Karpas-422 (cell line): ENCODE measurements around the gene EML1. TPM values are rescaled to one million over a fixed set of nuclear protein-coding genes. Genes with fewer than 3 reads are reported as not detected.
A peak's percentile ranks its signal among the peaks of the same experiment; 100 is the strongest.

Source experiments
- DNase-seq: peaks from one replicate; pipeline ENCODE4 v3.0.0-alpha.2; 2015
- H2AFZ ChIP-seq: fragments of 200-600 bp; sonication (generic); 2 replicates; pipeline ENCODE4 v1.6.1; 2014; ENCODE audit warnings: antibody characterized with exemption, low read length, mixed read lengths
- H3K27ac ChIP-seq: fragments of 200-600 bp; sonication (generic); 2 replicates; pipeline ENCODE4 v1.5.1; 2014; ENCODE audit warnings: mild to moderate bottlenecking, low read length, moderate library complexity
- H3K27me3 ChIP-seq: fragments of 200-600 bp; sonication (generic); 2 replicates; pipeline ENCODE4 v1.6.1; 2014; ENCODE audit warnings: low read length, mixed read lengths
- H3K36me3 ChIP-seq: fragments of 200-600 bp; sonication (generic); 2 replicates; pipeline ENCODE4 v1.6.1; 2014; ENCODE audit warnings: low read length, mixed read lengths; ENCODE audit not compliant: insufficient read depth
- H3K4me1 ChIP-seq: fragments of 200-600 bp; sonication (generic); 2 replicates; pipeline ENCODE4 v1.6.1; 2014; ENCODE audit warnings: mild to moderate bottlenecking, low read length, mixed read lengths
- H3K4me2 ChIP-seq: fragments of 200-600 bp; sonication (generic); 2 replicates; pipeline ENCODE4 v1.6.1; 2014; ENCODE audit warnings: low read length, low read depth, mild to moderate bottlenecking; ENCODE audit not compliant: poor library complexity, severe bottlenecking
- H3K4me3 ChIP-seq: fragments of 200-600 bp; sonication (generic); 2 replicates; pipeline ENCODE4 v1.5.1; 2014; ENCODE audit warnings: mild to moderate bottlenecking, antibody characterized with exemption, low read length, mixed read lengths
- H3K79me2 ChIP-seq: fragments of 200-600 bp; sonication (generic); 2 replicates; pipeline ENCODE4 v1.6.1; 2014; ENCODE audit warnings: mild to moderate bottlenecking, low read length, mixed read lengths
- H3K9ac ChIP-seq: fragments of 200-600 bp; sonication (generic); 2 replicates; pipeline ENCODE4 v1.6.0; 2014; ENCODE audit warnings: low read length
- H3K9me2 ChIP-seq: fragments of 200-600 bp; sonication (generic), shearing (Covaris generic); replicated peaks from 2 replicates; pipeline ENCODE4 v1.6.0; 2014; ENCODE audit warnings: mild to moderate bottlenecking, low read length, moderate library complexity; ENCODE audit not compliant: insufficient read depth
- H3K9me3 ChIP-seq: fragments of 300-700, 200-600 bp; sonication (generic); 2 replicates; pipeline ENCODE4 v1.6.1; 2014; ENCODE audit warnings: low read length, mixed read lengths
- H4K20me1 ChIP-seq: fragments of 200-600 bp; sonication (generic); 2 replicates; pipeline ENCODE4 v1.6.1; 2014; ENCODE audit warnings: mild to moderate bottlenecking, antibody characterized with exemption, low read length, low read depth; ENCODE audit not compliant: insufficient read depth
- total RNA-seq: library from RNA; depleted of rRNA; stranded (reverse); fragments of >200 nt; shearing (Covaris generic); gene quantifications from 2 replicates; pipeline ENCODE4 v1.2.3, GENCODE V29; 2014; ENCODE audit warnings: low replicate concordance

EML1 gene
- total RNA-seq, 1 experiment from 2014 or later = not detected

- DNase-seq = no peak
- Histone ChIP-seq H3K9me2 (no peaks in the 10 kb centered on the region), H3K9me3 (no peaks in the 10 kb centered on the region), H3K27me3 (peaks cover 2% of the 10 kb centered on the region; the same call in 1 of the 2 replicates), H3K4me3 (no peak overlapping the region), H4K20me1 (no peaks in the 10 kb centered on the region), H3K79me2 (no peaks in the 10 kb centered on the region), H3K4me2 (no peak overlapping the region), H3K27ac (no peak overlapping the region), H3K9ac (no peak overlapping the region), H3K36me3 (no peaks in the 10 kb centered on the region), H2AFZ (no peak overlapping the region), H3K4me1 (no peaks in the 10 kb centered on the region)
Observed at GRCh38 chr14:99841436-99842071, 48.3 kb downstream of the EML1 start.

- no peak overlapping the region for H3K4me2 ChIP-seq
- DNase-seq = no peak
- H3K4me3 ChIP-seq = no peak overlapping the region
- H4K20me1 ChIP-seq = no peaks in the 10 kb centered on the region
- no peaks in the 10 kb centered on the region for H3K4me1 ChIP-seq
- H3K27me3 ChIP-seq = peaks cover 2% of the 10 kb centered on the region; the same call in 1 of the 2 replicates
- H2AFZ ChIP-seq = no peak overlapping the region
- H3K9me3 ChIP-seq = peaks cover 5% of the 10 kb centered on the region
- no peaks in the 10 kb centered on the region for H3K9me2 ChIP-seq
- H3K79me2 ChIP-seq = no peaks in the 10 kb centered on the region
- no peak overlapping the region for H3K27ac ChIP-seq
- no peaks in the 10 kb centered on the region for H3K36me3 ChIP-seq
- no peak overlapping the region for H3K9ac ChIP-seq
Observed at GRCh38 chr14:99842141-99842540, 48.9 kb downstream of the EML1 start.

- no peak overlapping the region for H3K4me2 ChIP-seq
- H3K4me1 ChIP-seq = peaks cover 10% of the 10 kb centered on the region
- no peak for DNase-seq
- H3K27ac ChIP-seq = no peak overlapping the region
- H3K36me3 ChIP-seq = no peaks in the 10 kb centered on the region
- H3K79me2 ChIP-seq = no peaks in the 10 kb centered on the region
- H3K9me2 ChIP-seq = no peaks in the 10 kb centered on the region
- H3K4me3 ChIP-seq = no peak overlapping the region
- no peaks in the 10 kb centered on the region for H4K20me1 ChIP-seq
- H3K9ac ChIP-seq = no peak overlapping the region
- H3K27me3 ChIP-seq = no peaks in the 10 kb centered on the region; the same call in 1 of the 2 replicates
- no peak overlapping the region for H2AFZ ChIP-seq
- peaks cover 6% of the 10 kb centered on the region for H3K9me3 ChIP-seq
Observed at GRCh38 chr14:99846808-99847207, 53.6 kb downstream of the EML1 start.

GRCh38 chr14:99850709-99851108, 57.5 kb downstream of the EML1 start:
- DNase-seq = peak; percentile 73
- Histone ChIP-seq H3K36me3 (no peaks in the 10 kb centered on the region), H3K79me2 (no peaks in the 10 kb centered on the region), H3K4me3 (no peak overlapping the region), H3K9me2 (no peaks in the 10 kb centered on the region), H2AFZ (no peak overlapping the region), H3K4me1 (peaks cover 18% of the 10 kb centered on the region), H4K20me1 (no peaks in the 10 kb centered on the region), H3K27ac (no peak overlapping the region), H3K27me3 (no peaks in the 10 kb centered on the region; the same call in 1 of the 2 replicates), H3K4me2 (peak overlapping the region; percentile 7), H3K9me3 (peaks cover 6% of the 10 kb centered on the region), H3K9ac (no peak overlapping the region)

- H3K9me3 ChIP-seq = no peaks in the 10 kb centered on the region
- H2AFZ ChIP-seq = no peak overlapping the region
- no peaks in the 10 kb centered on the region for H4K20me1 ChIP-seq
- no peak overlapping the region for H3K27ac ChIP-seq
- no peaks in the 10 kb centered on the region for H3K36me3 ChIP-seq
- no peaks in the 10 kb centered on the region for H3K9me2 ChIP-seq
- H3K27me3 ChIP-seq = no peaks in the 10 kb centered on the region
- no peak overlapping the region for H3K4me2 ChIP-seq
- no peaks in the 10 kb centered on the region for H3K79me2 ChIP-seq
- H3K9ac ChIP-seq = no peak overlapping the region
- H3K4me1 ChIP-seq = peaks cover 18% of the 10 kb centered on the region
- H3K4me3 ChIP-seq = no peak overlapping the region
- DNase-seq = no peak
Observed at GRCh38 chr14:99852578-99852977, 59.4 kb downstream of the EML1 start.

- no peak overlapping the region for H3K27ac ChIP-seq
- no peaks in the 10 kb centered on the region for H4K20me1 ChIP-seq
- H3K9me3 ChIP-seq = no peaks in the 10 kb centered on the region
- no peak overlapping the region for H3K9ac ChIP-seq
- no peaks in the 10 kb centered on the region for H3K9me2 ChIP-seq
- no peaks in the 10 kb centered on the region for H3K79me2 ChIP-seq
- peaks cover 18% of the 10 kb centered on the region for H3K4me1 ChIP-seq
- no peak overlapping the region for H2AFZ ChIP-seq
- H3K27me3 ChIP-seq = no peaks in the 10 kb centered on the region
- no peak for DNase-seq
- no peaks in the 10 kb centered on the region for H3K36me3 ChIP-seq
- no peak overlapping the region for H3K4me3 ChIP-seq
- H3K4me2 ChIP-seq = no peak overlapping the region
Observed at GRCh38 chr14:99853206-99853605, 60.0 kb downstream of the EML1 start.

- no peak overlapping the region for H2AFZ ChIP-seq
- no peaks in the 10 kb centered on the region for H3K9me3 ChIP-seq
- no peaks in the 10 kb centered on the region for H3K27me3 ChIP-seq
Observed at GRCh38 chr14:99854831-99855230, 61.6 kb downstream of the EML1 start.

GRCh38 chr14:99855271-99855670, 62.1 kb downstream of the EML1 start:
- no peak overlapping the region for H3K4me3 ChIP-seq
- no peaks in the 10 kb centered on the region for H3K36me3 ChIP-seq
- DNase-seq = no peak
- no peaks in the 10 kb centered on the region for H3K27me3 ChIP-seq
- H3K4me2 ChIP-seq = no peak overlapping the region
- H4K20me1 ChIP-seq = no peaks in the 10 kb centered on the region
- H3K79me2 ChIP-seq = no peaks in the 10 kb centered on the region
- no peak overlapping the region for H3K9ac ChIP-seq
- no peak overlapping the region for H2AFZ ChIP-seq
- H3K27ac ChIP-seq = no peak overlapping the region
- H3K9me2 ChIP-seq = no peaks in the 10 kb centered on the region
- H3K9me3 ChIP-seq = no peaks in the 10 kb centered on the region
- H3K4me1 ChIP-seq = peaks cover 18% of the 10 kb centered on the region

More at GRCh38 chr14:99854831-99855230, 61.6 kb downstream of the EML1 start:
- DNase-seq = no peak
- no peak overlapping the region for H3K4me3 ChIP-seq
- no peaks in the 10 kb centered on the region for H4K20me1 ChIP-seq
- no peak overlapping the region for H3K9ac ChIP-seq
- no peaks in the 10 kb centered on the region for H3K79me2 ChIP-seq
- H3K9me2 ChIP-seq = no peaks in the 10 kb centered on the region
- no peaks in the 10 kb centered on the region for H3K36me3 ChIP-seq
- no peak overlapping the region for H3K4me2 ChIP-seq
- H3K27ac ChIP-seq = no peak overlapping the region
- peaks cover 18% of the 10 kb centered on the region for H3K4me1 ChIP-seq
